CD4-positive, alpha-beta T cell treated with Interleukin-1 beta for 1 hour (primary cell): ENCODE data around the gene CACNA1B.
"Not testable (repeated sequence)": the region's sequence is repeated elsewhere in the genome, so short reads cannot be mapped to it uniquely, and the experiment has no call there.

ENCODE experiments used
- DNase-seq, 2 donors: peaks; one replicate each; pipeline ENCODE4 v3.0.0-alpha.2; 2020 to 2022

Gene CACNA1B

DNA sequence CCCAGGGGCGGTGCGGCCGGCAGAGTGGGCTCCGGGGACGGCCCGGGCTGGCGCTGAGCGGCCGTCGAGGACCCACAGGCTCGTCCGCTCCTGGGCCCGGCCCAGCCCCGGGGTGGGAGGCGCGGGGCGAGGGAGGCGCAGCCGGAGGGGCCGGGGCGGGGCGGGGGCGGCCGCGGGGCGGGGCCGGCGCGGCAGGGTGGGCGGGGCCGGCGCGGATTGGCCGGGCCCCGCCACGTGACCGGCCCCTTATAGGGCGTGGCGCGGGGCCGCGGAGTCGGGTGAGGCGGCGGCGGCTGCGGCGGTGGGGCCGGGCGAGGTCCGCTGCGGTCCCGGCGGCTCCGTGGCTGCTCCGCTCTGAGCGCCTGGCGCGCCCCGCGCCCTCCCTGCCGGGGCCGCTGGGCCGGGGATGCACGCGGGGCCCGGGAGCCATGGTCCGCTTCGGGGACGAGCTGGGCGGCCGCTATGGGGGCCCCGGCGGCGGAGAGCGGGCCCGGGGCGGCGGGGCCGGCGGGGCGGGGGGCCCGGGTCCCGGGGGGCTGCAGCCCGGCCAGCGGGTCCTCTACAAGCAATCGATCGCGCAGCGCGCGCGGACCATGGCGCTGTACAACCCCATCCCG, at the start of gene CACNA1B:
Gene CACNA1B (plus strand): TSS at position 277 of the 617 bp plus-strand sequence. CDS start 152 bp downstream, at position 429.
- not testable (repeated sequence) for DNase-seq

DNA sequence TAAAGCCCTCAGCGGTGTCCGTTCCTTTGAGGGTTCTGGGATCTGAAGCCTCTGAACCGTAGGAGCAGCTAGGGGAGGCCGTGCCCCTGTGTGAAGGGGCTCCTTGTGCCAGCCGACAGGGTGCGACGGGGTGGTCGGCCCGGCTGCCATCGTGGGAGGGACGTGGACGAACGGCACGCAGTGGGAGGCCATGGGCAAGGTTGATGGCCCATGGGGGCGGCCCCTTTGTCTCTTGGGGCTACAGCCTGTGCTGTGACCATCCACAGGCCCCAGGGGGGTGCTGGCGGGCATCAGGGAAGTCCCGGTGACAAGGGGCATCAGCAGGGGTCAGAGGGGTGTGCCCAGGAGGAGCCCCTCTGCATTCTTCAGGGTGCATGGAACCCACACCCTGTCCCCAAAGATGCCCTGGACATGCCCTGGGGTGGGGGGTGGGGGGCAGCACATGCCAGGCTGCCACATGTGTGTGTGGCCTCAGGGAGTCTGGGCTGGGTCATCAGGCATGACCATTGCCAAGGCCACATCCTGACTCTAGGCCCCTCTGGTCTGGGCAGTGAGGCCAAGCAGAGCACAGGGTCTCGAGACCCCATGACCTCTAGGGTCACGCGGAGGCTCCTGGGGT, 49.6 kb upstream of the CACNA1B start:
- no peak for DNase-seq

DNA sequence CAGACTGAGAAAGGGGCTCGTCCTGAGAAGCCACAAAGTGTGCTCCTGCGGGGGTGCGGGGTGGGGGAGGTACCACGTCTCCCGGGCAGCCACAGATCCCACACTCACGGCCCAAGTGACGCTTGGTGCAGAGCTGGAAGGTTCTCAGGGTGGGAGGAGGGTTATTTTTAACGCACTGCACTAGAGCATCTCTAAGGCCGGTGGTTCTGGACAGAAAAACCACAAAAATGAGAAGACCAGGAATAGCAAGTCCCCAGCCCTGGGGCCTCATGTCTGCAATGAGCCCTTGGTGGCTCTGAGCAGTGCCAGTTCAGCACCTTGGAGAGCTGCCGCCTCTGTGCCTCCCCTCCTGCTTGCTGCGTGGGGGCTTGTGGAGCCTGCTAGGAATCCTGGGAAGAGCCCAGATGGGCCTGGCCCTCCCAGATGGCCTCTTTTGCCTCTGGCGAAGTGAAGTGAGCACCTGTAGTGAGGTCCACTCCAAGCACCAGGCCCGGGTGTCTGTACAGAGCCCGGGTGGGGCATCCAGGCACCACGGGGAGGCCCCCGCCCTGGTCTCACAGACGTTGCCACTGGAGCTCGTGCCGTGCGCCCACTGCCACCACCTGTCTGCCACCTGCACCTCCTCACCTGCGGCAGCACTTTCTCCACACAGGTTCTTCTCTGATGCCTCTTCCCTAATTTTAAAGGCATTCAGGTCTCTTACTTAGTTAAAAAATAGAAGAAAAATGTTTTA, 48.9 kb upstream of the CACNA1B start:
- DNase-seq, result no peak

DNA sequence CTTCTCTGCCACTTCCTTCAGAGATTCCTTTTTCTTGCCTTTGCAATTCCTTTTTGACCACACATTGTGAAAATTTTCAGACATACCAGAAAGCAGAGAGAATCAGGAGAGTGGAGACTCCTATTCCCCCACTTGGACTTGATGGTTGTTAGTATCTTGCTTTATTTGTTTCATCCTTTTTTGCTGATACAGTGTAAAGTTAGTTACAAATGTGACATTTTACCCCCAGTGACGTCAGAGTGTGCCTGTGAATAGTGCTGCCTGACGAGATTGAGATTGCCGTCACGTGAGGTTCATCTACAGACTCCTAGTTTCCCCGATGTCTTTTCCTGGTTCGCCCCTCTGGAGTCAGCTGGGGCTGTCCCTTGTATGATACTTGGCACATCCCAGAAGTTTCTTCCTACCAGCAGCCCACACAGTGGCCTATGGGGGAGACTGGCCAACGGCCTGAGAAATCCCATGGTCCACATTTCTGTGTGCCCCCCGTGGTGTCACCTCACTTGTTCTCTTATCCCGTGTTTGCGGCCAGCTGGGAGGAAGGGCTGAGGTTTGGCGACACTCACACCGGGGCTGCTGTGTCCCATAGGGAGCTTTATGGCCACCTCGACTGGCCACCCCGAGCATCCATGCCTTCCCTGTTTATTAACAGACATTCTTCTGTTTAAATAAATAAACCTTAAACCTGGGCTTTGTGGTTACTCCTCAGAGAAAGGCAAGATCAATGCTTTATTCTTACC, 48.2 kb upstream of the CACNA1B start:
- DNase-seq, result no peak

DNA sequence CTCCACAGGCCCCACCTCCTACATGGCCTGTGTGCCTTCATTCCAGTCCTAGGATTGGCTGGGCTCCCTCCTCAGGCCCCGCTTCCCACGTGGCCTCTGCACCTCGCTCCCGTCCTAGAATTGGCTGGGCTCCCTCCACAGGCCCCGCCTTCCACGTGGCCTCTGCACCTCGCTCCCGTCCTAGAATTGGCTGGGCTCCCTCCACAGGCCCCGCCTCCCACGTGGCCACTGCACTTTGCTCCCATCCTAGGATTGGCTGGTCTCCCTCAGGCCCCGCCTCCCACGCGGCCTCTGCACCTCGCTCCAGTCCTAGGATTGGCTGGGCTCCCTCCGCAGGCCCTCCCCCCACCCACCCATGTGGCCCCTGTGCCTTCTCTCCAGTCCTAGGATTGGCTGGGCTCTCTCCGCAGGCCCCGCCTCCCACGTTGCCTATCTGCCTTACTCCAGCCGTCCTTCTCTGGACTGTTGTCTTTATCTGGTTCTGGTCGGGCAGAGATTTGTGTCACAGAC, 45.3 kb upstream of the CACNA1B start:
- DNase-seq, result no peak

DNA sequence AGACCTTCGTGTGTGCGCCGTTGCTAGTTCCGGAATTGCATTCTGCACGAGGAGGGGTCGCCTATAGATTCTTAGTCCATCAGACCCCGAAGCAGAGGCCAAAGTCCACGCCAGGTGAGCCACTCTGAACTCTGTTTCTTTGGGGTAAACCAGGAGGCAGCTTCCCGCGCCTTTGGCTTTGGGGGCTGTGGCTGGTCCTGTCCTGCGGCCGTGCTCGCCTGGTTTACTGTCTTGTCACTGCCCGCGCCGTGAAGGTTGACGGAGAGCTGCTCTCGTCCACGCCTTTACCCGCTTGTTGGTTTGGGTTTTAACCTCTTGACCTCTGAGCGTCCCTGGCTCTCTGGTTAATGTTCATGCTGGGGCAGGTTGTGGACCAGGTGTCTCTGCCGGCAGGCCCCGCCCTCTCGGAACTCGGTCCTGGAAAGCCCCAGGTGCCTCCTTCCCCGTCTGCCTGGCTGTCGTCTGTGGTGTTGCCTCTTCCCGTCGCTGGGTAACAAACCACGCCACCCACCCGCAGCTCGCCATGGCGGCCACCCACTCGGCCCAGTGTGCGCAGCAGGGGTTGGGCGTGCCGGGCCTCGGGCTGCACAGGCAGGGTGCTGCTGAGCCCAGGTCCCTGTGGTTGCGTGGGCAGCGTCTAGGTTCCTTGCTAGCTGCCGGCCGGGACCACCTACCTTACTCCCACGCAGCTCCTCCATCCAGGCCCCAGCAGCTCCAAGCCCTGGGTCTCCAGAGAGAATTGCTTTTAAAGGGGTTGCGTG, 44.6 kb upstream of the CACNA1B start:
- DNase-seq, result no peak

DNA sequence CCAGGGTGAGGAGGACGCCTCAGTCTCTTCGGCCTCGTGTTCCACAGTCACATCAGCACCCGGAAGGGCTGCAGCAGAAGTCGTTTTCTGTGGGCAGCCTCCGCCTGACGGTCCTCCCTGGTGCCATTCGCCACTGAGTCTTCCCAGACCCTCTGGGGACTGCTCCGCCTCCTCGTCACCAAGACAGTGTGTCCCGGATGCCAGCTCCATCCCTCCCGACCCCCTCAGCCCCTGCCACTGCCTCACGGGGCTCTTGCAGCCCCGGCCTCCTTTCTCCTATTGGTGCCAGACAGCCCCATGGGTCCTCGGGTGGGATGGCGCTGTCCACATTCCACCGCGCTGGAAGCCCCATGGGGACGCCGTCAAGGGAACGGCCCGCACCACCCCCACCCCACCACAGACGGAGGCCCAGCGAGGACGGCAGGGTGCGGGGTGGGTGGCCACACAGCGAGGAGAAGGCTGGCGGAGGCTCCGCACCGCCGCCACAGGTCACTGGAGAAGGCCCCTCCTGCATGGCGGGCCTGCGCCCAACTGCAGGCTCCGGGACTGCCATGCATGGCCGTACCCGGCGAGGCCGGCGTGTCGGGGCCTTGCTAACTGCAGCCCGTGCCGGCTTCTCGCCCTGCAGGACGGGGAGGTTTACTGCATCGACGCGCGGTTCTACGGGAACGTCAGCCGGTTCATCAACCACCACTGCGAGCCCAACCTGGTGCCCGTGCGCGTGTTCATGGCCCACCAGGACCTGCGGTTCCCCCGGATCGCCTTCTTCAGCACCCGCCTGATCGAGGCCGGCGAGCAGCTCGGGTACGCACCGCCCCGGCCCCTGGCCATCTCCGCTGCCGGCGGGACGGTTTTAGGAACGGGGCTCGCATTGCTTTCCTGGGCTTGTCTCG, 43.6 kb upstream of the CACNA1B start:
- no peak for DNase-seq

DNA sequence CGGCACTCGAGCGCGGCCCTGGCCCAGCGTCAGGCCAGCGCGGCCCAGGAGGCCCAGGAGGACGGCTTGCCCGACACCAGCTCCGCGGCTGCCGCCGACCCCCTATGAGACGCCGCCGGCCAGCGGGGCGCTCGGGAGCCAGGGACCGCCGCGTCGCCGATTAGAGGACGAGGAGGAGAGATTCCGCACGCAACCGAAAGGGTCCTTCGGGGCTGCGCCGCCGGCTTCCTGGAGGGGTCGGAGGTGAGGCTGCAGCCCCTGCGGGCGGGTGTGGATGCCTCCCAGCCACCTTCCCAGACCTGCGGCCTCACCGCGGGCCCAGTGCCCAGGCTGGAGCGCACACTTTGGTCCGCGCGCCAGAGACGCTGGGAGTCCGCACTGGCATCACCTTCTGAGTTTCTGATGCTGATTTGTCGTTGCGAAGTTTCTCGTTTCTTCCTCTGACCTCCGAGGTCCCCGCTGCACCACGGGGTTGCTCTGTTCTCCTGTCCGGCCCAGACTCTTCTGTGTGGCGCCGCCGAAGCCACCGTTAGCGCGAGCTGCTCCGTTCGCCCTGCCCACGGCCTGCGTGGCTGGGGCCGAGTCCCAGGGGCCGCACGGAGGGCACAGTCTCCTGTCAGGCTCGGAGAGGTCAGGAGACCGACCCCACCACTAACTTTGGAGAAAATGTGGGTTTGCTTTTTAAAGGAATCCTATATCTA, 42.6 kb upstream of the CACNA1B start:
- DNase-seq, result no peak

DNA sequence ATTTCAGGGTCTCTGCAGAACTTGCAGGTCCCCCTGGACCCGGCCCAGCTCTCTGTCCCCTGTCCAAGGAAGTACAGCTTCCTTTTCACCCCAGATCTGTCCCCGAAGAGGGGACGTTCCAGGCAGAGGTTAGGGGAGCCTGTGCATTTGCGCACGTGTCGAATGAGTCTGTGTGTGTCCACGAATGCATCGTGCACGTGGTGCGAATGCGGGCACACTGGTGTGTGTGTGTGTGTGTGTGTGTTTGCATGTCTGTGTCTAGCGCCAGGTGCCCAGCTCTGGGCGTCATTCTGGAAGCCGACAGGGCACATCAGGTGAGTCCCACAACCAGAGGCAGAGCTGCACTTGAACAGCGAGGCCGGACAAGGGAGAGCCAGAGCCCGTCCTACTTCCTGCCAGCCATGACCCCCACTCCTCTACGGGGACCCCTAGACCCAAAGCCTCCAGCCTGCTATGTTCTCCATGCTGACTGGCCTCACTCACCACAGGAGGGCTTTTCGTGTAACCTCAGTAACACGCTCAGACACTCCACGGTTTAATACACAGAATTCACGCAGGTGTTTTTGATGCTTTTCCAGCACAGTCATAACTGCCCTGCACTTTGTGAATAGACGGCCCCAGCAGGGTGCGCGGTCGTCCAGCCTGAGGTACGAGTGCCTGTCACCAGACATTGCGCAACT, 41.3 kb upstream of the CACNA1B start:
- DNase-seq, result no peak

DNA sequence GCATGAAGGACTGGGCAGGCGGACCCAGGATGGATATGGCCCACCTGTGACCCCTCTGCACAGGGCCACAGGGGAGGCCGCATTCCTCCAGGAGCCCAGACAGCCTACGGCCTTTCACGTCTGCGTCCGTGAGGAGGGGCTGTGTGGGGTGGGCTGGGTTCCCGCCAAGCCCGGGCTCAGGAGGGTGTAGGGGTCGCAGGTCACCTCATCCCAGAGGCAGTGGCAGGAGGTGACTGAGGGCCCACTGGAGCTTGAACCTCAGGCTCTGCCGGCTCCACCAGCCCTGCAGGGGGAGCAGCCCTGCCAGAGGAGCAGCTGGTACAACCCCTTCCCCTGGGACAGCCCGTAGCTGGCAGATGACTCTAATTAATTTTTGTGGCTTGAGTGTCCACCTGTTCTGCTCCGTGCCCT, 40.7 kb upstream of the CACNA1B start:
- no peak for DNase-seq

DNA sequence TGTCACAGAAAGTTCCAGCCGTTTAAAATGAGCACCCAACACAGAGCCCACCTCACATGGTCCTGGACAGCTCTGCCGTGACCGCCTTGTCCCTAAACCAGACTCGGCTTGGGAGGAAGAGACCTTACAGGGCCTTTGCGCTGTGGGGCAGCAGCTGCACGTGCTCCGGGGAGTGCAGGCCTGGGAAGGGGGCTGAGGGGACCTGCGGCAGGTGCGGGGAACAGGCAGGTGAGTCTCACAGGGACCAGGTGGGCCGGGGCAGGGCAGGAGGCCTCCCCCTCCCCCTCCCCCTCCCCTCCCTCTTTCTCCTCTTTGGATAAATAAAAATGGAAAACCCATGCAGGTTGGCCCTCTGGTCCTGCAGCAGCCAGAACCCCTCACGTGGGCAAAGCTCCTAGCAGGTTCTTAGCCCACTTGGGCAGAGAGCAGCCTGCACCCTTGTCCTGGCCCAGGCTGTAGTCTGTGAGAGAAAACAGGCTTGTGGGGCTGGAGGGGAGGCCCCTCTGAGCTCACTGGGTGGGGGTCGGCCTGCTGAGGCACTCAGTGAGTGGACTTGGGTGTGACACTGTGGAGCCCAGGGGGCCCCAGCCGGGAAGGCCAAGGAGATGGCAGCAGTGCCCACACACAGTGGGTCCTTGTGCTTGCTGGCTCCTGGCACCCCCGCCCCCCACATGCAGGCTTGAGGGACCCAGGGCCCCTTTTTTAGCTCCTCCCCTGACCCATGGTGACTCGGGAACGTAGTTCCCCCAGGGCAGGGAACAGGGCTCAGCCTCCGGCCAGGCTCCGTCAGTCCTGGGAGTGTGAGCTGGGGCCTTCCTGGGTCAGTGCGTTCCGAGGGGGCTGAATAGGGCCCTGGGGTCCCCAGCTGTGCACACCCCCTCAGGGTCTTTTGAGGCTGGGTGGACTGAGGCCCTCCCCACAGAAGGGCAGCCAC, 40.0 kb upstream of the CACNA1B start:
- DNase-seq, result no peak

DNA sequence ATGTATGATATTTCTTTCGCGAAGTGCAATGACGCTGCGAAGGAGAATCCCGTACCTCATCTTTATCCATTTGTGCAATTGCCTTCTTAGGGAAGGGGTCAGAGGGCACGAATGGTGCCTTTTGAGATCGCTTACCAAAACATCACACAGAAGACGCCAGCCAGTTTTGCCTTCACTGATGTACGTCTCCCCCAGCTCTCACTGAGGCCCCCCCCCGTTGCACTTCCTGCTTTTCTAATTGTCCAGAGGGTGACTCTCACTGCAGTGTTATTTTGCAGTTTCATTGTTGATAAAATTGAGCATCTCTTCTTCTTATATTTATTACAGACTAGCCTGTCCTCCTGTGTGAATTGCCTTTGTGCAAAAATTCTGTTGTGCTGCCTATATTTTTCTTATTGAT, 39.0 kb upstream of the CACNA1B start:
- DNase-seq, result no peak

DNA sequence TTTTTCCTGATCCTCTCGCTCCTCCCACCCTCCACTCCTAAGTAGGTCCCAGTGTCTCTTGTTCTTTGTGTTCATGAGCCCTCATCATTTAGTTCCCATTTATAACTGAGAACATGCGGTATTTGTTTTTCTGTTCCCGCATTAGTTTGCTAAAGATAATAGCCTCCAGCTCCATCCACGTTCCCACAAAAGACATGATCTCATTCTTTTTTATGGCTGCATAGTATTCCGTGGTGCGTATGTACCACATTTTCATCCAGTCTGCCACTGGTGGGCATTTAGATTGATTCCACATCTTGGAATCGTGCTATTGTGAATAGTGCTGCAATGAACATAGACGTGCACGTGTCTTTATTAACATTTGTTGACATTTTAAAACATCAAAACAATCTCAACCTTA, 34.2 kb upstream of the CACNA1B start:
- DNase-seq, result no peak

DNA sequence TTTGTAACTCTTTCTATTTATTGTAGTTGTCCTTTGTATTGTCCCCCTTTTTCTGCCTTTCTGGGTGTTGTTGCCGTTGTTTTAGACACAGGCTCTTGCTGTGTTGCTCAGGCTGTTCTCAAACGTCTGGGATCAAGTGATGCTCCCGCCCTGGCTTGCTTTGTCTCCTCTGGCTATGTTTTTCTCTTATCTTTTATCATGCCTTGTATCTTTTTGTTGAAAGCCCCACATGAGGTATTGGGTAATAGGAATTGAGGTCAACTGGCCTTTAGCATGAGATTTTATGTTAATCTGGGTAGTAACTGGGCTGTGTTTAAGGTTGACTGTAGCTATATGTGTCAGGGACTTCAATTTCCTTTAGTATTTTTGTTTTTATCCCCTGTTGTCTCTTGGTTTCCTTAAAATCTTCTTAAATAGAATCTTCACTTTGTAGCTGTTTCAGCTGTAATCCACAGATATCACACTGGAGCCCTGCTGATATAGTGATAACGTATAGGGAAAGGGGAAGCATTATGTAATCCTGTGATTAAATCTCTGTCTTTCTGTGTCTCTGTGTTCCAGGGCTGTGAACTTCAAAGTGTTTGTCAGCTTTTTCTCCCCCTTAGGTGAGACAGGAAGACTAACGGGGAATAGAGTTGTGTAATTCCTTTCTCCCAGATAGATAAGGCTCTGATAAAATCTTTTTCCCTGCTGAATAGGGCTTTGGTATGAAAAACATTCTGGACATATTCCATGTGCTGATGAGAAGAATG, 25.9 kb upstream of the CACNA1B start:
- no peak for DNase-seq

DNA sequence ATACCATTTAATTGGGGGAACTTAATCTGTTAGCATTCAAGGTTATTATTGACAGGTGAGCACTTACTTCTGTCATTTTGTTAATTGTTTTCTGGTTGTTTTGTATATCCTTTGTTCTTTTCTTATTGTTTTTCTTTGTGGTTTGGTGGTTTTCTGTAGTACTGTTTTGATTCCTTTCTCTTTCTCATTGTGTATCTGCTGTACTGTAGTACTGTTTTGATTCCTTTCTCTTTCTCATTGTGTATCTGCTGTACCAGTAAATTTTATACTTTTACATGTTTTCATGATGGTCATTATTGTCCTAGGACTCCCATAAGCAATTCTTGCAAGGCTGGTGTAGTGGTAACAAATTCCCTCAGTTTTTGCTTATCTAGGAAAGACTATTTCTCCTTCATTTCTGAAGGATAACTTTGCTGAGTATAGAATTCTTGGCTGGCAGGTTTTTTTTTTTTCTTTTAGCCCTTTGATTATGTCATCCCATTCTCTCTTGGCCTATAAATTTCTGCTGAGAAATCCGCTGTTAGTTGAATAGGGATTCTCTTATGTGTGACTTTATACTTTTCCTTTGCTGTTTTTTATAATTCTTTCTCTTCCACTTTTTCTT, 24.1 kb upstream of the CACNA1B start:
- DNase-seq, result no peak

DNA sequence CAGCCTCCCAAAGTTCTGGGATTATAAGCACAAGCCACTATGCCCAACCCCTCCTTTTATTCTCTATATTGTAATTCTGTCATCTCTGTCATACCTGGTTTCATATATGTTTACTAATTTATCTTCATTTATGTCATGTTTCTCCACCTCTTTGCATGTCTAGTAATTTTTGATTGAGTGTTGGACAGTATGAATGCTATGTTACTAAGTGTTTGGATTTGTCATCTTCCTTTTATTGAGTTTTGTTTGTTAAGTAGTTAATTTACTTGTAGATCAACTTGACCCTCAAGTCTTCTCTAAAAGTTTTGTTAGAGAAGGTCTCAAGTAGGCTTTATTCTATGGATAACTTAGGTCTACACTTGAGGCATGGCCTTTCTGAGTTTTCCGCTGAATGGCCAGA, 17.2 kb upstream of the CACNA1B start:
- no peak for DNase-seq

DNA sequence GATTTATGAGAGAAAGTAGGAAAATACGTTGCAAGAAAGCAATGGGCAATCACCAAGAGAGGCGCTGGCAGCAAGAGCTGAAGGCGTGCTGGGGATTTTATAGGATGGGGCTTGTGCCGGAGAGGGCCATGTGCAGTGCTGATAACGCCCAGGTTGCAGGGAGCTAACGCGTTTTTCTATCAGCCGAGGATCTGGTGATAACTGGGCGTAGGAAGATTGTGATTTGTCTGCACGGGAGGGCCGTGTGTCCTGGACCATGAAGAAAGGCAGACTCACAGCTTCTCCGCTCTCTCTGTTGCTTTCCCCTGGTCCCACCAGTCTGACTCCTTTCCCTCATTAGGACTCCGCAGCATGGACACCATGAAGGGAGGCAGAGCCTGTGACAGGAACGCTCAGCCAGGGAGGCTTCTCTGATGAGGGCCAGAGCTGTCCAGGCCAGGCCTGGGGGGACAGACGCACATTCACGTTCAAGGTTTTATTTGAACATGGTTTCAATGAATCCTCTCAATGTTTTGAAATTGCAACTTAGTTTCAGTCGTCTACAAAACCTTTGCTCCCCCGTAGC, 11.9 kb upstream of the CACNA1B start:
- no peak for DNase-seq
